GM21367 (cell line): ENCODE measurements around the gene RABGAP1.

Experiments used
- ATAC-seq: cut with Tn5 transposase; IDR thresholded peaks from one replicate; pipeline ENCODE4 v1.9.1; 2021; ENCODE audit not compliant: unreplicated experiment

Gene RABGAP1

DNA sequence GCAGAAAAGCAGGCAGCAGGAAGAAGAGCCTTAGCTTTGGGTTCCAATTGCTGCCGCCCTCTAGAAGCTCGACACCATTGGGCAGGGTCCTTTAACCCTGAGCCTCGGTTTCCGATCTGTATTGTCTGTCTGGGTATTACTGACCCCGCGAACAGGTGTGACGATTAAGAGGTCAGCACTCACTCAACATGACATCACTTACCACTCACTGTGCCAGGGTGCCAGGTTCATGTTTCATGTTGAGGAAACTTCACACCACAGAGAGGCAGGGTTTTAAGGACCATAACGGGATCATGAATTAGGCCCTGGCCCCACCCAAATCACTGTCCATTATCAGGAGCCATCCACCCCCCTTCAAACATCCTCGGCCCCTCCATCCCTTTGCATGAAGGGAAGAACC lies 168.2 kb downstream of the RABGAP1 start:
- ATAC-seq: no peak

DNA sequence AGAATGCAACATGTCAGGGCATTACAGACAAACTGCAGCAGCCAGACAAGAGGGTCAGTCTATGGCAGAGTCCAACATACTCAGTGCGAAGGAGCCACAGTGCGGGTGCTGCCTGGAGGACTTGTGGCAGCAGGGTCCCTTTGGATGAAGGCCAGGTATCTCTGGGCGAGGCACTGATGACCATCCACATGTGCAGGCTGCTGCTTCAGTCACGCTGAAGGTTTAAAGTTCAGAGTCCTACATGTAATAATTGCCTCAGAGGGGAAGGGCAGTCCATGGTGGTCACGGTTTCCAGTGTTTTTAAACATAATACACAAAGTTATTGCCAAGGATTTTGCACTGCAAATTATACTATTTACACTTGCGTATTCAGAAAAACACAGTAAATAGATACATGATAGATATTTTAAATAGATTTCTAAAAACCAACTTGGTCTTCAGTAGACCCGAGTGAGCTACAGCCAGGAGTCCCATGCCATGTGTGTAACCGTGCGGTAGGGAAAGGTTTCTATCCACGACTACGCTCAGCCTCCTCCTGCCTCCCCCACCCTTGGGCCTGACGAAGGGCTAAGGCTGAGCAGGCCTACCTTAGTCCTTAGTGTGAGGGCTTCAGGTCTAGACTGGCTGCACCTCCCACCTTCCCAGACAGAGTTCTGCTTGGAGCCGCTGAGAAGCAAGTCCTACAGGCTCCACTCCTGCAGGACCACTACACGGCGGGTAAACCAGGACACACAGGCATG lies 168.9 kb downstream of the RABGAP1 start:
- no peak for ATAC-seq

DNA sequence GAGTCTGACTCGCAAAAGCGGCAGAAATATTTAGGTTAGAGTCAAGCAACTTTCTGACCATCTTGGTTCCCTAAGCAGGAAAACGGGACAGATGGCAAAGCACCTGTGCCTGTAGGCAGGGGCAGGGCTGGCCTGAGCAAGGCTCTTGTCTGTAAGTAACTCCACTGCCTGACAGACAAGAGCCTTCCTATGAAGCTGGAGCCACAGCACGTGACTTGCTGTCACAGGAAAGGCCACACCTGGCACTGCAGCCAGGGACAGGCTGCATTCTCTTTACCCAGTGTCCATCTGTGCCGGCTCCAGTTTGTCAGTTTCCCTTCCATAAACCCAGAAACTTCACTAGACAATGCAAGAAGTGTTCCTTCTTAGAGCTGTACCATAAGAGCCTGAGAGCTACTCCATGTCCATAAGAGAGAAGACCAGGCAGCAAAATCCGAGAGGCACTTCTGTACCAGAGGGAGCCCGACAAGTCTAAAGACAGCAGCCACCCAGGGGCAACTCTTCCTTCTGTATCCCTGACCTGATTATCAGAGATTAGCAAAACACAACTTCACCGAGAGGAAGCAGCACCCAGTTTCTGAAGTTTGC lies 170.7 kb downstream of the RABGAP1 start:
- no peak for ATAC-seq

DNA sequence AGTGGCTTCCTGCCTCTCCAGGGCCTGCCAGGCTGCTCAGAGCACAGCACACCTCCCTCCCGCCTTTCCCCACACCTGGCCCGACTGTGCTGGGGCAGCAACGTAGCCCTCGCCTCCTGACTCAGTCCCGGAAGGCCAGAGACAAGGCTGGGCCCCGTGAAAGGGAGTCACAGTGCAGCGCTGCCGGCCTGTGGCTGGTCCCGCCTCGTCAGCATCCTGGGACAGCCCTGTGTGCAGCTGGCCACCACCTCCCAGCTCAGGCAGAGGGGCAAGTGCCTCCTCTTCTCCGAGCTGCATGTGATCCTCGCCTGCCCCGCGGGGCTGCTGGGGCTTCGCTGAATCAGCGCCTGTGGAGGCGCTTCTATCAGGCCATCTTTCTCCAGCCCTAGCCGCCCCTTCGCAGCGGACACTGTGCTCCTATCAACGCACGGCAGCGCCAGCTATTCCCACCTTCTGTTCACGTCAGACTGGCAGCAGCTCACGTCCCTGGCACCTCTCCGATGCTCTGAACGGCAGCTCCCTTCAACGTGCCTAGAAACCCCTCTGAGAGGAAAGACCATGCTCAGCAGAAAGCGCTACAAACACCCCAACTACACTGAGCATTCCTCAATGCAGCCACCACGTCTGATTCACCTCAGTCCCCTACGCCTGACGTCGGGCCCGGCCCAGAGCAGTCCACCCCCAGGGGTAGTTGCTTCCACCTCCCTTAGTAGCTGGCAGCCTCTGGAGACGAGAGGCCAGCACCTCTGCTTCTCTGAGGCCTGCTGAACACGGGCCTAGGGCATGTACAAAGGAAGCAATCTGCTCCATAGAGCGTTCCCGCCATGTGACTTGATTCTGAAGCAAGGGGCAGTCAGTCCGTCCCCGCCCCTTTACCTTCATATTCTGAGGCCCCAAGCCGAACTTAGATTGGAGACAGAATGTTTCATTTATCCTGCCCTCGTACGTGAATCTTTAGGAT lies 171.5 kb downstream of the RABGAP1 start:
- ATAC-seq: no peak

DNA sequence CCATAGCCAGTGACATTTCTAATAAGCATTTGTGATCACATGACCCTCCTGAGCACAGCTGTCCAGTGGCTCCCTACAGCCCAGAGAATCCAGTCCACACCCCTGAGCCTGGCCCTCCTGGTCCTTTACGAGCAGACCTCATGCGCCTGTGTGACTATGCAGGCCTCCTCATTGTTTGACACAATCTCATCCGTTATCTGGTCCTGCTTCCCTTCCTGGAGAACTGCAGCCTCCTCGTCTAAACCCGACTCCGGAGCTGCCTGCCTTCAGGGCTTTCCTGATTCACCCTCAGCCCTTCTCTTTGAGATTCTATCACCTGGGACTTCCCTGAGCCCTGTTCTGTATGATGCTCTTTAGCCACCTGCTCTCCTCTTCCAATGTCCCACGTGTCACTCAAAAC lies 172.4 kb downstream of the RABGAP1 start:
- no peak for ATAC-seq

DNA sequence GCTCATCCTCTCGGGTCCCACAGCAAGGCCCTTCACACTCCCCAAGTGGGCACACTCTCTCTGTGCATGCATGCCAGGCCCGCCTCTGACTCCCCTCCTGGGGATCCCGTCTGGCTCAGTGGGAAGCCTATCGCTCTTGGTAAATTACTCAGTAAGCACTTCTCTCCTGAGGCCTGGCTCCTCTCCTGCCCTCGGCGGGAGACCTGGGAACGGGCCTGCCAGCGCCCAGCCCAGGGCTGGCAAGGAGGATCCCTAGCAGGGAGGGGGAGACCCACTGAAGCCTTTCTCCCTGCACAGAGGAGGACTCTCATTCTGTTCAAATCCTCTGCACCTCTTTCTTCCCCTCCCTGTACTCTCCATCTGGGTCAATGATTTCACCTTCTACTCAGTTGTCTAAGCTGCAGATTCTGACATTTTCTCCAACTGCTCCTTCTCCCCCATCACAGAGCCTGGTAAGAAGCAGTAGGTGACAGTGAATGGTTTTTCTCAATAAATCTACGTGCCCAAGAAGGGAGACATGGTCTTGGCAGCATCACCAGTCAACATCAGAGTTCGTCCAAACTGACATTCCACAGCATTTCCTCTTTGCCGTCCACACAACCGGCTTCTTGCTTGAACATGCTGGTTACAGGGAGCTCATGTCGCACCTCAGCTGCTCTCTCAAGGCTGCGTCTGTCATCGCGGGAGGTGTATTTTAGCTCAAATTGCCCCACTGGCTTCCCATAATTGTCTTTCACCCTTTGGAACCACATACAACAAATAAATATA lies 174.5 kb downstream of the RABGAP1 start:
- no peak for ATAC-seq

DNA sequence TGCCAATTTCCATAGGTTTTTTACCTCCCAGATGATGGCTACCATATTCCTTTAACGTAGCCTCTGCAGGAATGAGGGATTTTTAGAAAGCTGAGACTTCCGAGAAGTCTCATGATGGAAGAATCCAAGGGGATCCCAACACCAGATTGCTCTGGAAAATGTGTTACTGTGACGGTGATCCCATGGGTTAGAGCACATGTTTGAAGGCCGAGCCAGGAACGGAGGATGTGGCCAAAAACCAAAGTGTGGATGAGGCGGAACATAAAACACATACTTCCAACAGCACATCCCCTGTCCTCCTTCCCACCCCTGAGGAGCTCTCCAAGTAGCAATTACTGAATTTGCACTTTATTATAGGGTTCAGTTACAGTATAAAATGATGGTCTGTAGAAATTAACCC lies 175.2 kb downstream of the RABGAP1 start:
- no peak for ATAC-seq

DNA sequence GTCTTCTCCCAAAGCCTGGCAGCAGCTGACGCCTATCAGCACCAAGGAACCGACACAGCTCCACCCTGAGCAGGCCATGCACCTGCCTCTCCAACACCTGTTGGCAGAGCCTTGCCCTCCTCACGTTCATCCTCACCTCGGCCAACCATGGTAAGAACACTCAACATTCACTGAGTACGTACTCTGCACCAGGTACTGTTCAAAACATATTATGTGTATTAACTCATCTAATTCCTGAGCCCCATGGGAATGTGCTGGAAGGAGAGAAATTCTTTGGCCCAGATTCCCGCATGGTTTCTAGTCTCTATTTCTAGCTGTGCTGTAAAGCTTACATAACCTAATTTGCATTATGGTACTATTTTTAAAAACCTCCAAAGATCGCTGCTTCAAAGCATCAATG lies 178.7 kb downstream of the RABGAP1 start:
- ATAC-seq: no peak

DNA sequence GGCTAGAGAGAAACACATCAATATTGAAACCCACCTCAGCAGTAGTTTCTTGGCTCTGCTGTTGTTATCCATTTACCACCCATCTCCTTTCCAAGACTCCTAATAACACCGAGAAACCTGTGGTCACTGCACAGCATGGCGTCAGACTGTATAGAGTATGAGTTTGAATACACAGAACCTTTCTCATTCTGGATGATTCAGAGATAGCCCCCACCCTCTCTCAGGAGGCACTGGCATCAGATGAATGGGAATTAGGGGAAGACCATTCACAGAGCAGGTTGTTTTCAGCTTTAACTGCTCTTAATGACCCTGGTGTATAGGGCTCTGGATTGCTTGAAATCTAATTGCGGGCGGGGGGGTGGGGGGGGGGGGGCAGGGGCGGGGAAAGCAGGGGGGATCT lies 179.3 kb downstream of the RABGAP1 start:
- ATAC-seq: no peak

DNA sequence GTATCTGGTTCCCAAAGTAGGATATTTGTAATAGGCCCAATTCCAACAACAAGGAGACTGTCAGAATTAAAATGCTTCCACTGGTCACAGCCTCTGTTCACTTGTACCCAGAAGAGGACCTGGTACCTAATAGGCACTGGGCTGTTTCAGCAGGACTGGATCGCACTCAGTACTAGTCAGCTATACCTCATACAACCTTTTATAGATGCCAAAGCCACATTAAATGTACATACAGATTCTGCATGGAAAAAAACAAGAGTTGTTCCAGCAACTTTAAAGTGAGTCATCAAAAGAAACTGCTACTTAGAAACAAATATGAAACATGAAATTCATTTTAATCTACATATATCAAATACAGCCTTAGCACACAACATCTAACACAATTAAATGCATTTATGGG lies 180.1 kb downstream of the RABGAP1 start:
- ATAC-seq: no peak

DNA sequence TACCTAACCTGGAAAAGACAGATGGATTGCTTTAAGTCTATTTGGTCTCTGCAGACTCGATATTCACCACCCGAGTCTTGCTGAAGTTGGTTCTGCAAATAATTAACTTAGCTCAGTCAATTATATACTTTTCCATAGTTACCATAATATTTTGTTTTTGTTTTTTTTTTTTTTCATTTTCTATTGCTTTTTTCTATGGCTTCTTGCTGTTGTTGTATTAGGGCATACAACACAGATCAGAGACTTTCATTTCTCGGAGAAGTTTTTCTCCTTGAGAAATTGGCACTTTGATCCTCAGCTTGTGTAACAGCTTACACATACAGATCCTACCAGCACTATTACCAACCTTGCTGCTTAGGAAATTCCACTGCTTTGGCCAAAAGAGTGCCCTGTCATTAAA lies 180.6 kb downstream of the RABGAP1 start:
- no peak for ATAC-seq

DNA sequence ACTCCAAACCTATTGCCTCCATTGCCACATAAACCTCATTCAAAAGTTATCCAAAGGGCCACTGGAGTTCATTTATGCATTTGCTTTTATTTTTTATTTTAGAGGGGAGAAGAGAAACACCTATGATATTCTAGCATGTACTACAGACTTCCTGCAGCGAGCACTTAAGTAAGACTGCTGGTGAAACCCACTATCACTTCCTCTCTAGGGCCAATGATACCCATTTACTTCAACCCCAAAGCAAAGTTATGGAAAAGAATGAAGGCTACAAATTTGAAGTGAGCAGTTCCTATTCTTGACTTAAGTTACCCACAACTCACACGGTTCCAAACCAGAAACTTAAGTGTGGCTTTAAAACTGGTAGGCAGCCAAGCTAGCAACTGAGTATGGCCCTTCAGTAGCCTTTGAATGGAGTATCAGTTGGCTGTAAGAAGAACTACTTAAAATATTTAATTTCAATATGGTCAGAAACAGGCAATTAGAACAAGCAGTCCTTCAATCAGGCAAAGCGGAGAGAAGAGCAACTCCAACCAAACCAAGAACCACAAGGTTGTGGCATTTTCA lies 186.8 kb downstream of the RABGAP1 start:
- ATAC-seq: no peak

DNA sequence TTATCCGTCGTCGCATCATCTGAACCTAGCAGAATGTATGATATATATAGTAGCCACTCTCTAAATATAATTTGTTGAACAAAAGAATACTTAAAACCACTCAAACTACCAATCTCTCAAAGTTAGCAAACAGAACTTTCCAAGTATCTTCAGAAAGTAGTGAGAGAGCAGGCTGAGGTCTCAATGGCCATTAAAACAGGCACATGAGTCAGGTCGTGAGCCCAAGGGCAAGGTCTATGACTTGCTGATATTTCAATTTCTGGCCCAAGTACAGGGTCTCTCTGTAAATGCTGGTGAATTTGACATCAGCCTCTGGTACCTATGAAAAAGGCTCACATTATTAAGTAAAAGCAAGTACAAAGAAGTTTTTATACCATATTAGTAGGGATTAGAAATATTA lies 187.8 kb downstream of the RABGAP1 start:
- ATAC-seq: no peak

DNA sequence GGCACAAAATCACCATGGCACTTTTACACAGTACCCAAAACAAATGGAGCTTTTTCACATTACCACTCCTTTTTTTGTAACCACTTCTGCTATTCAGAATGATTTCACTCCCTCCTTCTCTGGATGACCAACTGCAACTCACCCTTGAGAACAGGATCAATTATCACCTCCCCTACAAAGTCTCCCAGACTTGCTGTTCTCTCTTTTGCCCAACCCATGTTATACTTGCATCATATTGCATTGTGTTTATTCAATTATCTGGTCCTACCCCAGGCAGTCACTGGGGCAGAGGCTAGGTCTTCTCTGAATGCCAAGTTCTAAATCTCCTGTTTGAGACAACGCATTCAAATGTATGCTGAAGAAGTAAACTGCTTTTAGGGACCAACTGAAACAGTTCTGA lies 188.6 kb downstream of the RABGAP1 start:
- no peak for ATAC-seq

DNA sequence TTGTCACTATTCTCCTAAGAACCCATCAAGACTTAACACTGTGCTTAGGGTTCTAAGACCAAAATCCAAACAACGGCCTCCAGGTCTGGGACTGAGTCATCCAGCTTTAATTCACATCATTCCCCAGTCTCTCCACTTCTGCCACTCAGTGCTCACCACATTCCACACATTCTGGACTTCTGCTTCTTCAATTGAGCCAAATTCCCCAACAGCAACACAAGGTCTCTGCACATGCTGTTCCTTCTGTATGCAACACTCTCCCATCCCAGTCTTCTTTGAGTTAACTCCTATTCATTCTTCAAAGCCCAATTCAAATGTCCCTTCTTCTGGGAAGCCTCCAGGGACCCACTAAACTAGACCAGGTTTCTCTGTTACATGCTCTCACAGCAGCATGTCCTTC lies 190.4 kb downstream of the RABGAP1 start:
- no peak for ATAC-seq

DNA sequence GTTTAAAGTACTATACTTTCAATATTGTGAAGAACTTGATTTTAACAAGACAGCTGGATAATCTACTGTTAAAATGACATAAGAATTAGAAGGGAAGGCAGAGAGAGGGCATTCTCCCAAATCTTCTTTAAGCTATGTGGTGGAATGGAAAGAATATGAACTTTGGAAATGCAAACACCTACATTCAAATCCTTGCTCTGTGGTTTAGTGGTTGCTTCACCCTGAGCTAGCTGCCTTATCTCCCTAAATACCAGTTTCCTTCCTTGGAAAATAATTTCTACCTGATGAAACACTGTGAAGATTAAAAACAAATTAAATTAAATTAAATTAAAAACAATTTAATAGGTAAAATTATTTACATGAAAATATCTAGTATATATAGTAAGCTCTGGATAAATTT lies 191.2 kb downstream of the RABGAP1 start:
- ATAC-seq: no peak

DNA sequence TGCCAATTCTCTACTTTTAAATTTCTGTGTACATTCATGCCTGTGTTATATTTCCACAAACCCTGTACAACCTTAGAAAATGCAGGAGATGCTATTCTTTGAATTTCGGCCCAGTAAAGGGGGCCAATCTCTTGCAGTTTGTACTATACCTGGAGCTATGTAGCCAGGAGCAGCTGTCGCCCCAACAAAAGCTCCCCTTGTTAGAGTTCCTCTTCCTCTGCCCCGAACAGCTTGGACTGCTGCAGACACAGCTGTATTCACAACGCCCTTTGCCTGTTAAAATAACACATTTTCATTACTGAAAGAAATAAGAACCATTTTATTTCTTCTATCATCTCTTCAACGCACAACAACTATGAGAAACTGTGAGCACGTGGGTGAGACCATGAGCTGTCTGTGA lies 191.9 kb downstream of the RABGAP1 start:
- ATAC-seq: no peak

DNA sequence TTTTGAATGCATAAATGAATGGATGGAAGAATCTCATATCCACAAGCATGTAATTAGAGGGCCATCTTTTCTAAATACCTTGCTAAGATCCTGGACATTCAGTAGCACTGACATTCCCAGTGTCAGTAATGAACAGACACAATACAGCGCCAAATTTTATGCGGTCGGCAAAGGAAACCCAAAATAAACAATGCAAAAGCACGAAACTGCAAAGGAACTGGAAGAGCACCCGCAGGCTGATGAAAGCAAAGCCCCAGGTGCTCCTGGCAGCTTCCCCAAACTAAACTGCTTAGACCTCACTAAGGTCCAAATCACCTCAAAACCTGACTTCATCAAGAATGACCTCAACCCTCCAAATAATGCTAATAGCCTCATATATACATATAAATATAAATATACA lies 194.6 kb downstream of the RABGAP1 start:
- ATAC-seq: no peak

DNA sequence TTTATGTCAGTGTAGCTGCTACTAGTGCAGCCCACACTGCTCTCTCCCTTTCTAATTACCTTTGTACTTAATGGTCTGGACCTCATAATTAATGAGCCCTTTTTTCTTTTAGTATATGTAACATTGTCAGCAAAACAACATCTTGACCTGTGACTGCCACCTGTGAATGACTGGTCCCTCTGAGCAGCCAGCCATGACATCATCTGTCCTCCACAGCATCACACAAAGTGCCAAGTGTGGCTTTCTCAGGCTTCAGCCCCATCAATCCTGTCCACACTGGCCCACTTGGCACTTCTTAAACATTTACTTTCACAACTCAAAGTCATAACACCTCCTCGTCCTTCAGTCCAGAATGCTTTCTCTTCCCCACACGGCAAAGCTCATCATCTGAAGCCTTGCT lies 197.3 kb downstream of the RABGAP1 start:
- ATAC-seq: no peak

DNA sequence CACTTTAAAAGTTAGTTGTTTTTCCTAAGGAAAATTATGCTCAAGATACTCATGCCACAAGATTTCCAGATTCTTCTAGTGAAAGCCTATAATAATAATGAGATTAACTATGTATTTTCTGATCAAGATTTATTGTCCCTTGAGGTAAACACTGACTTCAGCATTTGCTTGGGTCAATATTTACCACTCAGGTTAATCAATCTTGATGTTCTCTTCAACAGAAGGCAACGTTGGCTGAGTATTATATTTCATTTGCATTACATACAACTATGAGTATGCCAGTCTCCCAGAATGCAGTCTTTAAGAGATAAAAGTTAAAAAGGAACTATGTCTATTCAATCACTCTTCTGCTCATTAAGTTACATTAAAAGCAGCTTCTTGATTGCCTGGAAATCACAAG lies 208.2 kb downstream of the RABGAP1 start:
- ATAC-seq: no peak
